ENCODE results near the gene ADORA3.

Gene ADORA3

DNA sequence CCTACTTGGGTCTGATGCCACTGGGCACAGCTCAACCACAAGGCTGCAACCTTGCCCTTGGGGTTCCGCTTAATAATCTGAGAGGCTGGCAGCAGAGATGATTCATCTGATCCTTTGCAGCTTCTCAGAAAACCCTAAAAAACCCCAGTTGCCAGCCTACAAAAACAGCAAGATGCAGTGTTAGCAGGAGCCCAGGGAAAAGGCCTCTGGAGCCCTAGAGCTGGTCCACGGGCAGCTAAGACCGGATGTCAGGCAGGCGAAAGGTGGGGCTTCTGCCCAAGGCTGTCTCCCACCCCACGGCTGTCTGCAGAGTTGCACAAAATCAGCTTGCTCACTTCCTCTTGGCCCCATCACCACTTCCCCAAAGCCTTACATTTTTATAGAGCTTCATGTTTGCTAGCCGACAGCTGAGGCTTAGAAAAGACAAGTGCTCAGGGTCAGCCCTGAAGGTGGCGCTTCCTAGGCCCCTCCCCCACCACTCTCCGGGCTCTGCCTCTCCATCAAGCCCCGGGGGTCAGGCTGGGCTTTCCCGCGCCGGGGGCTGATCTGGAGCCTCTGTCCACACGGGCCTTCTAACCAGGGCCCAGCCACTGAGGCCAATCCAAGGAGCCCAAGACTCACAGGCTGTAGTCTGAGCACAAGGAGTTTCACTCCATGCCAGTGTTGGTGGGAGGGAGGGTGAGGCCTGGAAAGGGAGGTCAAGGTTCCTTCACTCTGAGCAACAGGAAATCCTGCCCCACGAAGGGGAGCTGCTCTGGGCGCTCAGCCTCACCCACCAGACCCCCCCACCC, 4.2 kb upstream of the ADORA3 start:
- DNase-seq = peak in 2 of 4 experiments; percentile 28 to 43

DNA sequence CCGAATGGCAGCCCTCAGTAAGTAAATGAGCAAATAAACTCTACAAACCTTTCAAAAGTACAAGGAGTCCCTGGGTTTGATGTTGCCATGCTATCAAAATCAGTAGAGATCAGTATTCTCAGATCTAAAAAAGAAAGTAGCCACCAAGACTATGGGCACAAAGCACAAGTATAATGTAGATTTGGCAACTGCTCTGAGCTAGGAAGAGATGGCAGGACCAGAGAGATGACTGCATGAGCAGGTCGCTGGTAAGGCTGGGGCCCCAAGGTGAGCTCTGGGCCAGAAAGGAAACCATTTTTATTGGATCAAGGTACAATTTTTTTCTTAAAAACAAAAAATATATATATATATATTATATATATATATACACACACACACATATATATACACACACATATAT, 3.1 kb upstream of the ADORA3 start:
- DNase-seq = no peak

DNA sequence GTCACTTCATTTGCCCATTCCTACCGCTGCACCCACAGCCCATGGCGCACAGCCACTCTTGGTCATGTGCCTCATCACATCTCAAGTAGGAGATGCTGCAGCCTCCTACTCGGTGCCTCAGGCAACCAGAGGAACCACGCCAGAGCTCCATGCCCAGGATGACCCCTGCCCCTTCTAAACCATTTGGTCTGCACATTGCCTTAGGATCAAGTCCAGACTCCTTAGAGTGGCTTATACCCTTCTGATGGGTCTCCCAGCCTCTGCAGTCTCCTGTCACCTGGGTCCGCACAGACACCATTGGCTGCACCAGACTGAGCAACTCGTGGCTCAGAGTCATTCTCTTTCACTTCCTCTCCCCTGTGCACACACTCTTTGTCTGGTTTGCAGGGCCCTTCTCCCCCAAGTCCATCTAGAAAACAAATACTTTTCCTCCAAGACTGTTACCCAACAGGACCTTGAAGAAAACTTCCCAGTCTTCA, 2.2 kb upstream of the ADORA3 start:
- DNase-seq = no peak

DNA sequence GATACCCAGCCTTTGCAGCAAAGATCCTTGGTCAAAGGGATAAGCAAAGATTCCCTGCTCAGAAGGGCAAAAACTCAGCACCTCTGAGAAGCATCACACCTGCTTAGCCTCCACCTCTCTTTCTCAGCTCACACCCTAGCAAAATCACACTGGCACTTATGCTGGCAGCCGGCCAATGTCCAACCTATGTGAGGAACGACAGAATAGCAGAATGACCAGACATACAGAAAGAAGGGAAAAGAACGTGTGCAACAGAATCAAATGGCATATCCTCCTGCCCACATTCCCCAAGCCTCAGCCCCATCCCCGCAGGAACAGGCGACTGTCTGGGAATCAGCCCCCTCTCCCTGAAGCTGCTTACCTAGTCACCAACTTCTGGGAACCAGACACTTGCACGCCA, 664 bp upstream of the ADORA3 start:
- no peak for DNase-seq

DNA sequence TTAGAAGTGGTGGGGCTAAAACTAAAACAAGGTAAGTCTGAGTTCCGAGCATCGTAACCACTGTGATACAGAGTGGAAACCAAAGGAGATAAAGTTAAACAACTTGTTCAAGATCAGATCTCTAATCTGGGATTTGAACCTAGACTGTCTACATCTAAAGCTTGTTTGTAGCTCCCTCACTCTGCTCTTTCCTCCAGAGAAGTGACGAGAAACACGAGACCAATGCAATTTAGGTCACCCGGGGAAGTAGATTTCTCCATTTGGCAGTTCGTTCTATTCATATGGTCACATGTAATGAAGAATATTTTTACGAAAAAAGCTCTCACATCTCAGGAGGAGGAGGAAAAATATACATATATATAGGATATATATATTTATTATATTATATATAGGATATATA, 1.8 kb downstream of the ADORA3 start:
- DNase-seq = no peak

DNA sequence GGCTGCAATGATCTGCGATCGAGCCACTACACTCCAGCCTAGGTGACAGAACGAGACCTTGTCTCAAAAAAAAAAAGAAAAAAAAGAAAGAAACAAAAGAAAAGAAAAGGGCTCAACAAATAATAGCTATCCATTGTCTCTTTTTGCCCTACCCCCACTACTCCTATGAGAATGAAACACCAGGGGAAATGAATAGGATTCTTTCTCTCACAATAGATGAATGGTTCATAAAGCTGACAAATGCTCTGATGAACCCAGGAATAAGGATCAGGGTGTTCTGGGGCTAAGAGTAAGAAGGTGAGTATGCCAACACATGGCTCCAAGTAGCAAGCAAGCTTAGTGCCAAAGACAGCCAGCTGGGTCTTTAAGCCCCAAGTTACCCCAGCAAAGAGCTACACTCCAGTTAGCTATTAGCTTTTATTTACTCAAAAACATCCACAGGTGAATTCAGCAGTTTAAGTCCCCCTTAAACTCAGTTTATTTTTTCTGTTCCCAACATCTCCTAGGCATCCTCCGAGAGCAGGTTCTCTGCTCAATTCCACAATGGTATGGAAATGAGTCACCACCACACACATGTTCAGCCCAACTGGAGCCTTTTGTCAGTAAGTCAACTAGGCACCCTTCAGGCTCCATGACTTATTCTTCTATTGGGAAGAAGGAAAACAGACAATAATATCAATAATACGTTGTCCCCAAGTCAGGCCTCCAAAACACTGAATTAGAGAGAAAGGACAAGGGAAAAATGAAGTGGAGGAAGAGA, 4.2 kb downstream of the ADORA3 start:
- no peak for DNase-seq

DNA sequence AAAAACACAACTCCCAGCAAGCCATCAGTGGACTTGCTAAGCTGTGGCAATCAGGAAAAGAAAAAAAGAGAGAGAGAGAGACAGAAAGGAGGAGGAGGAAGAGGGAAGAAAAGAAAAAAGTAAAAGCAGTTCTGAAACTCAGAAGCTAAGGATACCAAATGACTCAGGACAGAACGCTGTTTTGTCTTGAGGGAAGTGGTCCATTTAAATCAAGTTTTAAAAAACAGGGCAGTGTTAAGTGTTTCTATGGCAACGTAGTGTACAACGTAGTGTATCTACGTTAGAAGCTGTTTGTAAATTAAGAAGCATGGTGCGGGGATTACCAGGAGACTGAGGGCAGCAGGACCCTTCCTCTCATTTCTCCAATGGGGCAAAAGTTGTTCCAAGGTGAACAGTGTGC, 5.8 kb downstream of the ADORA3 start:
- no peak for DNase-seq

DNA sequence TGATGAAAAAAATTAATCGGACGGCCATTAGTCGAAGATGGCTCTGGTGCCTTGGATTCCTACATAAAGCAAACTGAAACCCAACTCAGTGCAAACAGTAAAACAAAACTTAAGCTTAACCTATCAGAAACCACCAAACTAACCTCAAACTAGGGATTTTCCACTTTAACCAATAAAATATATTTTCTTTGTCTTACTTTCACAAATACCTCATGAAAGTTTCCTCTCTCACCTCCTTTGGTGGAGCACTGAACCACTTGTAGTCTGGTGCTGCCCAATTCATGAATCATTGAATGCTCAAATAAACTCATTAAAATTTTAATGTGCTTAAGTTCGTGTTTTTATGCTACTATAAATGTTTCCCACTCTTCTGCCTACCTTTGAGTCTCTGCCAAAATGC, 7.0 kb downstream of the ADORA3 start:
- DNase-seq = no peak

DNA sequence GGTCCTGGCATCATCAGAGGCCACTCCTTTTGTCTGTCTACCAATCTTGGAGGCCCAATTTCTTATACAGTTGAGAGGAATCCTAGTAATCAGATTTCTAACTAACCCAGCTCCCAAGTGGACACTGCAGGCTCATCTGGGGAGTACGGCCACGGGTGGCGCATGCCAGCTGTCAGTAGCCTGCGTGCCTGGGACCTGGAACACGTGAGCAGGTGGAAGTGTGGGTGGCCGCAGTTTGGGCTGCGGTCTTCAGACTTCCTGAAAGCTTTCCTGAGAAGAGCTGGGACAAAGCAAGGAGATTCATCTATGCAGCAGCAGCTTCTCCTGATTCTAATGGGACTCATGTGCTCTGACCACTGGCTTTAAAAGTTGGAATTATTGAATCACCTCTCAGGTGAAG, 12.4 kb downstream of the ADORA3 start:
- no peak for DNase-seq

DNA sequence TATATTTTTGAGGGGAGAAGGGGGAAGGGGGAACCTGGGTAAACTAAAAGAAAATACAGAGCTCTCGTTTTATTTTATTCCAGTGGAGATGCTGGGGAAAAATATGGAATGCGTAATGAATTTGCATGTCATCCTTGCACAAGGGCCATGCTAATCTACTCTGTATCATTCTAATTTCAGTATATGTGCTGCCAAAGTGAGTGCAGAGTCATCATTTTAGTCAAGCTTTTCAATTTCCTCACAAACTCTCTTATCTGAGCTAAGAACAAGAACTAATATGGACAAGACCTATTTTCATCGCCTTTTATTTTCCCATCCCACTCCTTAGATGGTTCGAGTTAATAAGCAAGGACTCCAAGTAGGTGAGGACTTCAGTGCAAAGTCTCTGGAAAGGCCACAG, 13.2 kb downstream of the ADORA3 start:
- no peak for DNase-seq

DNA sequence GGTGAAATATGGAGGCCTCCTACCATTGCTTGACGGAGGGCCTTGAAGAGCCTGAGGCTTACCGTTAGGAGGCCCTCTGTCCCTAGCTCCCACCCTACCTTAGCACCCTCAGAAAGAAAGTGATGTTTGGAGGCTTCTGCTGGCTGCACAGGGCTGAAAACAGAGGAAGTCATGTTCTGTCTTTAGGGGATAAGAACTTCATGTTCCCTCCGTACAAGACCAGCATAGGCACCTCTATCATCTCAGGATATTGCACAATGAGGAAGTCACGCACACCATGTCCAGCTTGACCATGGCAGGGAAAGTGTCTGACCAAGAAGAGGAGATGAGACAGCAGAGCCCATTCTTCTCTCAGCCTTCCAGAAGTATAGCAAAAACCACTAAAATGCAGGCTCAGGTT, 13.8 kb downstream of the ADORA3 start:
- DNase-seq = no peak

DNA sequence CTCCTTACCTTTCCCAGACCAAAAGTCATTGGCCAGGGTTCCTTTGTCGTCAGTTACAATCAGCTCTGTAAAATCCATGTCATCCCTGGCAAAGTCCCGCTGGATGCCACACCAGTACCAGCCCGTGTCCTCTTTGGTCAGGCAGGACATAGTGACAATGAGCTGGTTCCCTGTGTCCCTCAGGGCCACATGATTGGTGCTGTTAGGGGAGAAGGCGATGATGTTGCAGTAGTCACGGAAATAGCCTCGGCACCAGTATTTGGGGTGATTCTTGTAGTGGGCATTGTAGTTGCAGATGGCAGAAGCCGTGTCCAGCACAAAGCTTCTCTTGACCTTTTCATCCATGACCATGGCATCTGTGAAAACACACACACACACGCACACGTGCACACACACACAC, 14.8 kb downstream of the ADORA3 start:
- DNase-seq = no peak

DNA sequence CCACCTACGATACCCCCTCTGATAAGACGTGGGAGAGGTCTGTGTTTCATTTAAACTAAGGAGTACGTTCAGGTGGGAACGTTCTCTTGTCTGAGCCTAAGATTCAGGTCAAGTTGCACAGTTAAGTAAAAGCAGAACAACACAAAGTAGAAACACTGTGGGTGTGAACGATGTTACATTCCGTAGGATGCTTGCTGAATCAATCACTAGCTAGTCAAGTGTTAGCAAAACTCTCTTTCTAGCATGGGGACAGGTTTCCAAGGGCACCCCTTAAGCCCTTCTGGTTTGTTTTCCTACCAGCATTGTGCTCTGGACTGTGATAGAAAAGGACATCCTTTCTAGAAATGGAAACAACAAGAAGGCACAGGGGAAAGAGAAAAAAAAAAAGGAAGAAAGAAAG, 16.3 kb downstream of the ADORA3 start:
- no peak for DNase-seq

DNA sequence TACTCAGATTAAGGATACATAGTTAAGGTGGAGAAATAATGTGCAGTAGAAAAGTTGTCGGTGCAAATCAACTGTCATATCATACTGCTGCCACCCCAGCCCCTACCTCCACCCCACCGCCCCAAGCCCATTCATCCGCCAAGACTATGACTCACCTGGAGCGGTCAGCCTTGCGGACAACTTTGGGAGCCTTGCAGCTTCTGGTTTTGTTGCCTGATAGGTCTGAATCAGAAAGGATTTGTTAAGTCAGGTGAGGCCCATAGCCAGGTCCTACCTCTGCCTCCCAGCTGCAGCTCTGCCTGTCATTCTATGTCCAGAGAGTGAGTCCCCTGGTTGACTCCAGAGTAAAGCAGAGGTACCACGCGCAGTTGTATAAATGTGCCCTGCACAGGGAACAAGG, 17.0 kb downstream of the ADORA3 start:
- no peak for DNase-seq

DNA sequence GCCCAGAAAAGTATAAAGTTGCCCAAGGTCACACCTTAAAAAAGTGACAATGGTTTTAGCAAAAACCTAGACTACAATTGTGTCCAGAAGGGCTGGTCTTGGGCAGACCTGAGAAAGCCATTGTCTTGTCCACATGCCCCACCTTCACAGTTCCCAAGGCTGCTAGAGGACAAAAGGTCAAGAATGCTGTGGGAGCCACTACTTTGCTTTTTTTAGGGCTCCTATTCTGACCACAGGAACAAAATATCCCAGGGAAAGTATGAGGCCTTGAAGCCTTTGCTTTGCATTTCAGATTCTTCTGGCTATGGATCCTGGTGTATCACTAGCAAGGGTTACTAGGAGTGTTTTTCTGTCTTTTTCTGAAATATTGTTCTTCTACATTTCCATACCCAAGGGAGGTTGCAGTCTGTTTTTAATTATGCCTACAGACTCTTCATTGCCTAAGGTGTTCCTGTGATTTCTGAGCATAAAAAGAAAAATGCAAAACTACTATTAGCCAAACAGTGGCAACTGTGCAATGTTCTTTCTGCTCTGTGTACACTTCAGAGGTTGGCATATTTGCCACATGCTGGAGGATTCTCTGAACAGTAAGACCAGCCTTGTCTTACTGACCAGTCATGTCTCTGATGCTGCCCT, 18.9 kb downstream of the ADORA3 start:
- no peak for DNase-seq

DNA sequence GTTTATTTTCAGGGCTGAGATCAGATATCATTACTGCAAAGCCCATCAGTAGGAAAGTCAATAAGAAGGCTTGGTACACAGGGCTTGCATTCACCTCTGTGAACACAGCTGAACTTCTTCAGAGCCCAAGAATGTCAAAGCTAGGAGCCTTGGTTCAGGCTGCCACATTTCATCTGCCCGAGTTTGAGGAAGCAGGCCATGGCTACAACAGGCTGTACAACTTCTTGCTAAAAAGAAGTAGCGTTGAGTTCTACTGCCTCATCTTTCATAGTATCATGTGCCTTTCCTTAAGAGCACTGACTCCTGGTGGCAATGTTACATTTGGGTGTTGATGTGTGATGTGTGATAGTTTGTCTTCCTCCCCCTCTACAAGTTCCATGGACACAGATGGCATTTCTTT, 19.6 kb downstream of the ADORA3 start:
- DNase-seq = no peak

DNA sequence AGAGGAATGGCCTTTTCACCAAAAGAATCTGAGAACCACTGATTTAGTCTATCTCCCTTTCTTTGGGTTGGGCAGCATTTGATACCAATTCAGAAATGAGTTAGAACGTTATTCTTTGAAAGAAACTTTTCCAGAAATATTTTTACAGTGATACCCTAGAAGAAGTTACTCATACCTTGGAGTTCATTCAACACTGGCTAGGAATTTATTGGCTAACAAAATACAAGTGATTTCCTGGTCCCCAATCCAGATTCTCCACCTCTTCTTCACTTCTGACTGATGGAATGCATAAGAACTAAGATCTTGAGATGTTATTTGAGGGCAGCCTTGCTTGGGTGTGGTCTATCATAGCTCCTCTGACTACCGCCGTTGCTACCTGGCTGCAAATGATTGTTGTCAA, 20.3 kb downstream of the ADORA3 start:
- no peak for DNase-seq

DNA sequence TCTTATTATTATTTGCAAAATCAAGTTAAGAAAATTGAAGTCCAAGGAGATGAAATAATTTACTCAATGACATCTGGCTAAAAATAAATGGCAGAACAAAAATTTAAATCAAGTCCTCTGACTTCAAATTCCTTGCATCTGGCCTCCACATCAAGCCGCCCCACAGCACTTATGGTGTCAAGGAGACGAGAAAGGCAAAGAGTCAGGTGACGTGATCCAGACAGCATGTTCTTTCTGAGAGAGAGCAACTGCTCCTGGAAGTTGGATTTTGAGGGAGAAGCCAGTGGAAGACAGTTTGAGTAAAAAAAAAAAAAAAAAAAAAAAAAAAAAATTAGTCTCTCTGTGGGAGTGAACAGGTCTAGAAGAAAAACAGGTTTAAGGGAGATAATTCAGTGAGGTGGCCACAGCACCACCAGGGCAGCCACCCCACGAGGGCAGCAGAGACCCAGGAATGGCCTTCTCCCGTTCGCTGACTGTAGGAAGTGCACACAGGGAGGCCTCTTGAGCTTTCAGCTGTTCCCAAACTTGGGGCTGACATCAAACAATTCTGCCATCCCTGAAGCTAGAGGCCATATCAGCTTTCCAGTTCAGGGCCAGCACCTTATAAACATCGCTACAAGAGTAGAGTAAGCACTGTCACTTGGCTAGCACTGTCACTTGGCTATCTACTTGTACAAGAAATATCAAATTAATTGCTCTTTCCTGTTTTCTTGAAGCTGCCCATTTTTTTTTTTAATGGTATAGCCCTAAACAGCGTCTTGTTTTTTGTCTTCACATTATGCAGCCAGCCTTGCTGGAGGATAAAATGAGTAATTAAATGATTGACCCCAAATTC, 21.8 kb downstream of the ADORA3 start:
- peak in 3 of 4 experiments; percentile 11 to 51 (median 32) for DNase-seq

DNA sequence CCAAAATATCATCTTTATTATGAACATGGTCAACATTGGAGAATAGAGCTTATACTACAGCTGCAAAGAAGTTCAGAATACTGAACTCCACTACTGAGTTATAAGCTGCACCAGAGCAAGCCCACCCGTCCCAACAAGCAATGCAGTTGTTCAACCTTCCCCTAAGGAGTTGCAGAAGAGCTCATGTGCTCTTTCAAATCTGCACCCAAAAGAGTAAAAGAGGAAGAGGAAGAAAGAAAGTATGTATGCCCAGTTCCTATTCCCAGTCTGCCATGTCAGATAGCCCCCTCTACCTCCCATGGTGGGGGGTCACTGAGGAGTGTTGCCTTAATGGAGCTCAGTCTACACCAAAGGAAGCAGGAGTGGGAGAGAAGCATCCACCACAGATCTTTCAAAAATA, 22.8 kb downstream of the ADORA3 start:
- DNase-seq = no peak

DNA sequence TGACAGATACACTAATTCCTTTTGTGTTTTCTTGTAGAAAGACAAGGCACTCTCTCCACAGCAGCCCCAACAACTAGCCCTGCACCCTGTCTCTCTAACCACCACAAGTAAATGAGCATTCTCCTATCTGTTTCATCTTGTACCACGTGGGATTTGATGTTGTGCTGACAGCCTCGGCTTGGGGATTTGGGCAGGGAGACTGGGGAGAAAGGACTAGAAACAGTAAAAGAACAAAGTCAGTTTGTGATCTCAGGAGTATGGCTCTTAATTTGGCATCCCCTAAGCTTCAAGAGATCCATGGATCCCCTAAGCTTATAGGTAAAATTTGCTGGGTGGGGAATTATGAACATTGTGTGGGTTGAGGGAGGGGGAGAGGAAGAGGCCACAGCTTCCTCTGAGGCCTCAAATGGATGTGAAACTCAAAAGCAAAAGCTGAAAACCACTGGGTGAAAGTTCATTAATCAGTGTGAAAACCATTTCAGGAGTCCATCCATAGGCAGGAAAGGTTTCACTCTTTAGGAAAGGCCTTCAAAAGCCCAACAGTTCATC, 26.6 kb downstream of the ADORA3 start:
- no peak for DNase-seq

DNA sequence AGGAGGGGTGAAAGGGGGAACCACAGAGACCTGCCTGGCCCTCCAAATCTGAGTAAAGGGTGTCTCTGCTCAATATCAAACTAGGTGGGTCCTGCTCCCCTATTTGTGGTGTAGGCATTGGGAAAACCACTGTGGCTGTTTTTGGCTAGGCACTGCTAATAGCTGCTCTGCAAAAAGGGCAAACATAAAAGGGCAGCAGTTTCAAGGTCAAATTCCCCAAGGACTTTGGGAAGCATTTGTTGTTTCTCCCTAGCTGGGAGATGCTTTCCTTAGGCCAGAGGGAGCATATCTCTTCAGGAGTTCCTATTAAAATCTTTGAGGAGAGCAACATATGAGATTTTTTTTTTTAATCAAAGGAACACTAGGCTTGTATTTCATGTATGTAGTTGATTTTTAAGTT, 27.2 kb downstream of the ADORA3 start:
- DNase-seq = no peak

DNA sequence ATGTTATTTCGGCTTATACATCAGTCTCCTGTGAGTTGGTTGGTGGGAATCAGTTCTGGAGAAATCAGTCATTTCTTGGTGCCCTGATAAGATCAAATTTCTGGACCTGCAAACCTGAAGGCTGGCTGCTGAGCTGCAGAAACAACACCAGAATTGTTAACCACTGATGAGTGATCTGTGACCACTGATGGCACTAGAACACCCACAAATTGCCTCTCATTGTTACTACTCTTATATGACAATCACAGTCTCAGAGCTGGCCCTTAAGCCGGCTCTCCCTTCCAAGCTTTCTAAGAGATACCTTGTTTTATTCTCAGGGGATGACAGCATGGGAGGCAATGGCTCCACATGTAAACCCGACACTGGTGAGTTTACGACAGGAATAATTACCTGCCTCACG, 27.7 kb downstream of the ADORA3 start:
- no peak for DNase-seq

DNA sequence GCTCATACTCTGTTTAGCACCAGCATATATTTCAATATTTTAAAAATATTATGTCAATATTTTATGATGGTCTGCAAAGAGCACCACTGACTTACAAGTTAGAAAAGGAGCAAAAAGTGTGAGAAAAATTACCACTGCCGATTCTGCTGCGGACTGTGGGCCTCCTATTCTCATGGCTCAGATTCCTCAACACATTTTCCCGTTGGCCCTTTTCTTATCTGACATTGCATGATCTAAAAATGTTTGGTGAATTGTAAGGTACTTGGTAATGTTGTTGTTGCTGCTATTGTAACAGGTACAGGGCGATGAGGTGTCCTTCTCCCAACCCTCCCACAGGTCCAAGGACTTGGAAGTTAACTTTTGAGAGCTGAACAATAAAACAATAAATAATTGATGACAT, 28.9 kb downstream of the ADORA3 start:
- no peak for DNase-seq
